GM23338 (cell line): ENCODE data around the gene LMF1. TPM values are rescaled to one million over a fixed set of nuclear protein-coding genes. Genes with fewer than 3 reads are reported as not detected.

ENCODE experiments used
- ATAC-seq: fragments of 200-7000 bp; cut with Tn5 transposase; 3 replicates; pipeline ENCODE4 v1.9.1; 2020
- DNase-seq: peaks from one replicate; pipeline ENCODE4 v3.0.0-alpha.2; 2015; ENCODE audit warnings: low spot score
- H2AFZ ChIP-seq: fragments of 200-600 bp; sonication (generic); 2 replicates; pipeline ENCODE4 v1.8.0; 2016; ENCODE audit warnings: antibody characterized with exemption, mild to moderate bottlenecking, moderate library complexity
- H3F3A ChIP-seq: fragments of 200-600 bp; sonication (generic); replicated peaks from 2 replicates; pipeline ENCODE4 v1.8.0; 2017; ENCODE audit warnings: antibody characterized with exemption, mixed run types, low read depth
- H3K27ac ChIP-seq: fragments of 200-600 bp; sonication (generic); 2 replicates; pipeline ENCODE4 v1.6.1; 2016; ENCODE audit warnings: low read depth
- H3K27me3 ChIP-seq: fragments of 200-600 bp; sonication (generic); 2 replicates; pipeline ENCODE4 v1.8.0; 2016; ENCODE audit warnings: mild to moderate bottlenecking, mixed run types, moderate library complexity; ENCODE audit not compliant: insufficient read depth
- H3K36me3 ChIP-seq: fragments of 200-600 bp; sonication (generic); 2 replicates; pipeline ENCODE4 v1.8.0; 2016; ENCODE audit warnings: mild to moderate bottlenecking; ENCODE audit not compliant: insufficient read depth
- H3K4me1 ChIP-seq: fragments of 200-600 bp; sonication (generic); 2 replicates; pipeline ENCODE4 v1.8.0; 2016; ENCODE audit warnings: mild to moderate bottlenecking, moderate library complexity; ENCODE audit not compliant: insufficient read depth
- H3K4me2 ChIP-seq: fragments of 200-600 bp; sonication (generic); 2 replicates; pipeline ENCODE4 v1.7.1; 2017; ENCODE audit warnings: mixed run types
- H3K4me3 ChIP-seq: fragments of 200-600 bp; sonication (generic); 2 replicates; pipeline ENCODE4 v1.6.1; 2016; ENCODE audit warnings: mixed run types
- H3K79me2 ChIP-seq: fragments of 200-600 bp; sonication (generic); replicated peaks from 2 replicates; pipeline ENCODE4 v1.8.0; 2017; ENCODE audit warnings: mild to moderate bottlenecking; ENCODE audit not compliant: insufficient read depth
- H3K9me2 ChIP-seq: fragments of 200-600 bp; sonication (generic); 2 replicates; pipeline ENCODE4 v1.8.0; 2017; ENCODE audit not compliant: insufficient read depth
- H4K20me1 ChIP-seq: fragments of 200-600 bp; sonication (generic); replicated peaks from 2 replicates; pipeline ENCODE4 v1.8.0; 2017; ENCODE audit warnings: mild to moderate bottlenecking; ENCODE audit not compliant: insufficient read depth
- H3K27ac Mint-ChIP-seq: 2 replicates; pipeline ENCODE4 v1.8.0; 2020; ENCODE audit warnings: inconsistent platforms, mild to moderate bottlenecking, moderate library complexity, mixed read lengths
- H3K27me3 Mint-ChIP-seq: 3 replicates; pipeline ENCODE4 v1.8.0; 2022; ENCODE audit warnings: low read depth, mild to moderate bottlenecking, moderate library complexity, mixed read lengths, inconsistent platforms; ENCODE audit not compliant: insufficient read depth, poor library complexity
- H3K36me3 Mint-ChIP-seq: 3 replicates; pipeline ENCODE4 v1.8.0; 2021; ENCODE audit warnings: low read depth, mild to moderate bottlenecking, inconsistent platforms, moderate library complexity, mixed read lengths
- H3K4me1 Mint-ChIP-seq: 3 replicates; pipeline ENCODE4 v1.8.0; 2020; ENCODE audit warnings: mild to moderate bottlenecking, inconsistent platforms, mixed read lengths
- H3K4me3 Mint-ChIP-seq: 3 replicates; pipeline ENCODE4 v1.8.0; 2021; ENCODE audit warnings: moderate library complexity, mild to moderate bottlenecking, inconsistent platforms, mixed read lengths
- H3K9me3 Mint-ChIP-seq: 3 replicates; pipeline ENCODE4 v1.8.0; 2020; ENCODE audit warnings: moderate library complexity, mild to moderate bottlenecking, inconsistent platforms, mixed read lengths
- CTCF ChIP-seq, 2 experiments: fragments of 200-600 bp in 1 of 2; sonication (generic) in 1 of 2; conservative IDR thresholded peaks; 2 replicates each; pipeline versions ENCODE4 v1.5.1 to v1.6.1; 2016 to 2017; ENCODE audit warnings: antibody characterized with exemption in 2 of 2, low read depth in 2 of 2, mild to moderate bottlenecking in 2 of 2, moderate library complexity in 1 of 2
- ETS1 ChIP-seq: IDR thresholded peaks from 2 replicates; pipeline ENCODE4 v1.6.1; 2016; ENCODE audit warnings: antibody characterized with exemption
- EZH2 ChIP-seq: fragments of 200-600 bp; sonication (generic); IDR thresholded peaks from one replicate; pipeline ENCODE4 v1.8.0; 2017; ENCODE audit warnings: antibody characterized with exemption, mild to moderate bottlenecking, low read depth; ENCODE audit not compliant: unreplicated experiment
- EZH2phosphoT487 ChIP-seq: fragments of 200-600 bp; sonication (generic); IDR thresholded peaks from one replicate; pipeline ENCODE4 v1.8.1; 2018; ENCODE audit warnings: antibody characterized with exemption; ENCODE audit not compliant: unreplicated experiment
- JUNB ChIP-seq: IDR thresholded peaks from one replicate; pipeline ENCODE4 v1.6.1; 2016; ENCODE audit warnings: antibody characterized with exemption; ENCODE audit not compliant: unreplicated experiment
- NANOG ChIP-seq: IDR thresholded peaks from 2 replicates; pipeline ENCODE4 v1.6.1; 2016; ENCODE audit warnings: antibody characterized with exemption, borderline replicate concordance
- POLR2AphosphoS5 ChIP-seq: IDR thresholded peaks from 2 replicates; pipeline ENCODE4 v1.6.1; 2016; ENCODE audit warnings: antibody characterized with exemption, low read depth
- REST ChIP-seq: IDR thresholded peaks from one replicate; pipeline ENCODE4 v1.6.1; 2018; ENCODE audit warnings: antibody characterized with exemption; ENCODE audit not compliant: unreplicated experiment
- STAT1 ChIP-seq: IDR thresholded peaks from one replicate; pipeline ENCODE4 v1.6.1; 2016; ENCODE audit warnings: antibody characterized with exemption; ENCODE audit not compliant: unreplicated experiment
- ZNF114 ChIP-seq: fragments of 250-450 bp; sonication (Bioruptor Pico); IDR thresholded peaks from 2 replicates; pipeline ENCODE4 v1.5.0; 2020; ENCODE audit warnings: mild to moderate bottlenecking, moderate library complexity
- ZNF462 ChIP-seq: fragments of 250-450 bp; sonication (Bioruptor Pico); IDR thresholded peaks from 2 replicates; pipeline ENCODE4 v1.5.0; 2020; ENCODE audit warnings: mild to moderate bottlenecking, moderate library complexity
- polyA plus RNA-seq: library from polyadenylated mRNA; unstranded; fragments of >200 nt; fragmentation: Nextera tagmentation; extraction: Ambion mirVana; gene quantifications from 2 replicates; pipeline ENCODE4 v1.2.1, GENCODE V29; 2016
- total RNA-seq: library from RNA; depleted of rRNA; stranded (reverse); fragments of >200 nt; shearing (Covaris generic); gene quantifications from 2 replicates; pipeline ENCODE4 v1.2.3, GENCODE V29; 2014

Gene LMF1
- total and polyA plus RNA-seq, 2 experiments from 2014 or later, result 4.2 to 10.1 TPM

GRCh38 chr16:876041-876335, 94.8 kb downstream of the LMF1 start:
- H3K4me2 ChIP-seq, result no peak overlapping the region
- H3K27me3 ChIP-seq, result no peaks in the 10 kb centered on the region
- no peak overlapping the region for H3K4me3 ChIP-seq
- peaks cover 3% of the 10 kb centered on the region; the same call in 1 of the 3 replicates for H3K4me1 Mint-ChIP-seq
- TF ChIP-seq ZNF114 (no peak), EZH2phosphoT487 (no peak), REST (no peak), EZH2 (no peak), ETS1 (no peak), POLR2AphosphoS5 (no peak), ZNF462 (no peak), STAT1 (no peak), NANOG (no peak), CTCF (conservative IDR thresholded peaks at IDR 0.05; ENCODE audit: low read depth in 2 of 2) (no peak), JUNB (no peak)
- H4K20me1 ChIP-seq, result no peaks in the 10 kb centered on the region
- H3K4me3 Mint-ChIP-seq, result no peak overlapping the region
- H3K27ac Mint-ChIP-seq, result no peak overlapping the region
- no peaks in the 10 kb centered on the region for H3K36me3 Mint-ChIP-seq
- DNase-seq (no peak), ATAC-seq (no peak)
- no peaks in the 10 kb centered on the region for H3K9me3 Mint-ChIP-seq
- peaks cover 5% of the 10 kb centered on the region for H3K27me3 Mint-ChIP-seq
- H3K27ac ChIP-seq, result no peak overlapping the region
- H2AFZ ChIP-seq, result no peak overlapping the region
- H3F3A ChIP-seq, result no peaks in the 10 kb centered on the region
- no peaks in the 10 kb centered on the region for H3K36me3 ChIP-seq
- H3K79me2 ChIP-seq, result no peaks in the 10 kb centered on the region
- no peaks in the 10 kb centered on the region for H3K4me1 ChIP-seq
- H3K9me2 ChIP-seq, result no peaks in the 10 kb centered on the region
